ENCODE results near the gene TTLL11. TPM values are rescaled to one million over a fixed set of nuclear protein-coding genes. Genes with fewer than 3 reads are reported as not detected.

Gene TTLL11
- polyA plus RNA-seq, 4 donors = 3.2 to 4.8 (median 3.9) TPM

- no peak overlapping the region for H3K27ac ChIP-seq (ENCODE audit: low read depth in 1 of 3, low read length in 2 of 3)
Observed at GRCh38 chr9:122084026-122084675, 9.0 kb downstream of the TTLL11 start.

DNA sequence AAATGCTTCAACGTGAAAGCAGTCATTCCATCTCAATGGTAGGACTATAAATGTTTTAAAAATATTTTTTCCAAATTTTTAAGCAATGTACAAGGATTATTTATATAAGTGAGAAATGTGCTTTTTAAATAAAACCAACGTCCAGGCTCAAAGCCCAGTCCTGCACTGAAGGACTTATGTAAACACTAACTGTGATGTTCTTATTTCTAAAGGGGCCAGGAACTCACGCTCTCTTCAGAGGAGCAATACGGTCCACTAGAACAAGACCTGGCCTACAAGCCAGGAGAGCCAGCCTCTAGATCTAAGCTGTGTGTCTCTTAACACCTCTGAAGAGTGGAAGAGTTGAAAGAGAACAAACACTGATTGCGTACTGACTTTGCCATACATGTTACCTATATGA lies 12.1 kb downstream of the TTLL11 start:
- no peaks in the 10 kb centered on the region for H3K4me1 ChIP-seq (ENCODE audit: control insufficient read depth in 3 of 3, insufficient read depth in 2 of 3, low read depth in 1 of 3, low read length in 2 of 3)

More at GRCh38 chr9:122084026-122084675, 9.0 kb downstream of the TTLL11 start:
- Histone ChIP-seq H3K4me1 (ENCODE audit: control insufficient read depth in 3 of 3, insufficient read depth in 2 of 3, low read depth in 1 of 3, low read length in 2 of 3) (peaks cover 0 to 2% (median 0%) of the 10 kb centered on the region in 3 donors), H3K4me3 (ENCODE audit: low read depth in 1 of 3, low read length in 3 of 3) (no peak overlapping the region), H3K27me3 (ENCODE audit: control insufficient read depth in 3 of 3, insufficient read depth in 3 of 3, low read length in 3 of 3) (no peaks in the 10 kb centered on the region), H3K36me3 (ENCODE audit: control insufficient read depth in 3 of 3, insufficient read depth in 2 of 3, low read depth in 1 of 3, low read length in 3 of 3) (no peaks in the 10 kb centered on the region), H3K9me3 (ENCODE audit: control insufficient read depth in 2 of 2, insufficient read depth in 1 of 2, low read depth in 1 of 2, low read length in 1 of 2) (no peaks in the 10 kb centered on the region)
- 77 to 86% (median 84%) methylated on average over 9 of the region's 9 CpGs for WGBS, 3 donors
- no peak for DNase-seq
- no peak for FAIRE-seq

GRCh38 chr9:122078557-122078956 lies 14.6 kb downstream of the TTLL11 start:
- H3K9me3 ChIP-seq (ENCODE audit: control insufficient read depth in 2 of 2, insufficient read depth in 1 of 2, low read depth in 1 of 2, low read length in 1 of 2) = peaks cover 0 to 4% of the 10 kb centered on the region in 2 donors
- 96 to 100% (median 100%) methylated on average over 1 of the region's 1 CpG for WGBS, 3 donors
- no peak for DNase-seq
- H3K27me3 ChIP-seq (ENCODE audit: control insufficient read depth in 3 of 3, insufficient read depth in 3 of 3, low read length in 3 of 3) = no peaks in the 10 kb centered on the region
- FAIRE-seq = no peak
- no peaks in the 10 kb centered on the region for H3K4me1 ChIP-seq (ENCODE audit: control insufficient read depth in 3 of 3, insufficient read depth in 2 of 3, low read depth in 1 of 3, low read length in 2 of 3)
- H3K36me3 ChIP-seq (ENCODE audit: control insufficient read depth in 3 of 3, insufficient read depth in 2 of 3, low read depth in 1 of 3, low read length in 3 of 3) = no peaks in the 10 kb centered on the region
- H3K4me3 ChIP-seq (ENCODE audit: low read depth in 1 of 3, low read length in 3 of 3) = no peak overlapping the region
- no peak overlapping the region for H3K27ac ChIP-seq (ENCODE audit: low read depth in 1 of 3, low read length in 2 of 3)

More for the DNA sequence above, 12.1 kb downstream of the TTLL11 start:
- Histone ChIP-seq H3K27me3 (ENCODE audit: control insufficient read depth in 3 of 3, insufficient read depth in 3 of 3, low read length in 3 of 3) (no peaks in the 10 kb centered on the region), H3K27ac (ENCODE audit: low read depth in 1 of 3, low read length in 2 of 3) (no peak overlapping the region), H3K9me3 (ENCODE audit: control insufficient read depth in 2 of 2, insufficient read depth in 1 of 2, low read depth in 1 of 2, low read length in 1 of 2) (peaks cover 0 to 4% of the 10 kb centered on the region in 2 donors), H3K36me3 (ENCODE audit: control insufficient read depth in 3 of 3, insufficient read depth in 2 of 3, low read depth in 1 of 3, low read length in 3 of 3) (no peaks in the 10 kb centered on the region), H3K4me3 (ENCODE audit: low read depth in 1 of 3, low read length in 3 of 3) (no peak overlapping the region)
- FAIRE-seq (no peak), DNase-seq (no peak)
- 71 to 85% (median 78%) methylated on average over 5 of the region's 5 CpGs for WGBS, 3 donors

DNA sequence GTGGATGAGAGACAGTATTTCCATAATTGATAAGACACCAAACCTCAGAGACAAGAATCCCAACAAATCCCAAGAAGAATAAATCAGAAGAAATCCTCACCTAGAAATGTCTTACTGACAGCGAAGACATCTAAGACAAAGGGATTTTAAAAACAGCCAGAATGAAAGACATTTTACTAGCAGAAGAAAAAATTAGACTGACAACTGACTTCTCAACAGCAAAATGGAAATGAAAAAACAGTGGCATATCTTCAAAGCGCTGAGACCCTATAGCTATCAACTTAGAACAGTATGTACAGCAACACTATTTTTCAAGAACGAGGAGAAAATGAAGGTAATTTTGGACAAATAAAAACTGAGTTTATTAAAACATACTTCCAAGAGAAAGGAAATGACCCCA lies 16.3 kb downstream of the TTLL11 start:
- Histone ChIP-seq H3K27ac (ENCODE audit: low read depth in 1 of 3, low read length in 2 of 3) (no peak overlapping the region), H3K36me3 (ENCODE audit: control insufficient read depth in 3 of 3, insufficient read depth in 2 of 3, low read depth in 1 of 3, low read length in 3 of 3) (no peaks in the 10 kb centered on the region), H3K4me3 (ENCODE audit: low read depth in 1 of 3, low read length in 3 of 3) (no peak overlapping the region), H3K9me3 (ENCODE audit: control insufficient read depth in 2 of 2, insufficient read depth in 1 of 2, low read depth in 1 of 2, low read length in 1 of 2) (peaks cover 0 to 4% of the 10 kb centered on the region in 2 donors), H3K27me3 (ENCODE audit: control insufficient read depth in 3 of 3, insufficient read depth in 3 of 3, low read length in 3 of 3) (no peaks in the 10 kb centered on the region), H3K4me1 (ENCODE audit: control insufficient read depth in 3 of 3, insufficient read depth in 2 of 3, low read depth in 1 of 3, low read length in 2 of 3) (no peaks in the 10 kb centered on the region)
- 94 to 96% (median 95%) methylated on average over 3 of the region's 3 CpGs for WGBS, 3 donors
- FAIRE-seq (no peak), DNase-seq (no peak)

DNA sequence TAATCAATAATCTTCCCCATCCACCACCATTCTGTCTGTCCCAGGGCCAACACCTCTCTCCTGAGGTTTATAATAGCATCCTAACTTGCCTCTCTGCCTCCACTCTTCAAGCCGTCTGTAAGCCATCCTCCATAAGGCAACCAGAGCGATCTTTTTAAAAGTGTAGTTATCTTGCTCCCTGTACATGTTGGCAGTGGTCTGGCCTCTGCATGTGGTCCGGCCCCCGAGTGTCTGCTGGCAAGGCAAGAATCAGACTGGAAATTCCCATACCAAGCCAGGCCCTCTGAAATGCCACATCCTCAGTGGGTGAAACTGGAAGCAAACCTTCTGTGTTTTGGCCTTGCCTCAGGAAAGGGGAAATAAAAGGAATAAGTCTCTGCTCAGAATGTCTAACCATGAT lies 17.0 kb downstream of the TTLL11 start:
- H3K4me1 ChIP-seq (ENCODE audit: control insufficient read depth in 3 of 3, insufficient read depth in 2 of 3, low read depth in 1 of 3, low read length in 2 of 3) = no peaks in the 10 kb centered on the region
- H3K36me3 ChIP-seq (ENCODE audit: control insufficient read depth in 3 of 3, insufficient read depth in 2 of 3, low read depth in 1 of 3, low read length in 3 of 3) = peaks cover 0 to 3% (median 0%) of the 10 kb centered on the region in 3 donors
- DNase-seq (no peak), FAIRE-seq (no peak)
- H3K27ac ChIP-seq (ENCODE audit: low read depth in 1 of 3, low read length in 2 of 3) = peak overlapping the region in 1 of 3 donors; percentile 9
- 84 to 99% (median 90%) methylated on average over 4 of the region's 4 CpGs for whole genome bisulfite sequencing, 3 donors
- no peak overlapping the region for H3K4me3 ChIP-seq (ENCODE audit: low read depth in 1 of 3, low read length in 3 of 3)
- peaks cover 0 to 4% of the 10 kb centered on the region in 2 donors for H3K9me3 ChIP-seq (ENCODE audit: control insufficient read depth in 2 of 2, insufficient read depth in 1 of 2, low read depth in 1 of 2, low read length in 1 of 2)
- no peaks in the 10 kb centered on the region for H3K27me3 ChIP-seq (ENCODE audit: control insufficient read depth in 3 of 3, insufficient read depth in 3 of 3, low read length in 3 of 3)

DNA sequence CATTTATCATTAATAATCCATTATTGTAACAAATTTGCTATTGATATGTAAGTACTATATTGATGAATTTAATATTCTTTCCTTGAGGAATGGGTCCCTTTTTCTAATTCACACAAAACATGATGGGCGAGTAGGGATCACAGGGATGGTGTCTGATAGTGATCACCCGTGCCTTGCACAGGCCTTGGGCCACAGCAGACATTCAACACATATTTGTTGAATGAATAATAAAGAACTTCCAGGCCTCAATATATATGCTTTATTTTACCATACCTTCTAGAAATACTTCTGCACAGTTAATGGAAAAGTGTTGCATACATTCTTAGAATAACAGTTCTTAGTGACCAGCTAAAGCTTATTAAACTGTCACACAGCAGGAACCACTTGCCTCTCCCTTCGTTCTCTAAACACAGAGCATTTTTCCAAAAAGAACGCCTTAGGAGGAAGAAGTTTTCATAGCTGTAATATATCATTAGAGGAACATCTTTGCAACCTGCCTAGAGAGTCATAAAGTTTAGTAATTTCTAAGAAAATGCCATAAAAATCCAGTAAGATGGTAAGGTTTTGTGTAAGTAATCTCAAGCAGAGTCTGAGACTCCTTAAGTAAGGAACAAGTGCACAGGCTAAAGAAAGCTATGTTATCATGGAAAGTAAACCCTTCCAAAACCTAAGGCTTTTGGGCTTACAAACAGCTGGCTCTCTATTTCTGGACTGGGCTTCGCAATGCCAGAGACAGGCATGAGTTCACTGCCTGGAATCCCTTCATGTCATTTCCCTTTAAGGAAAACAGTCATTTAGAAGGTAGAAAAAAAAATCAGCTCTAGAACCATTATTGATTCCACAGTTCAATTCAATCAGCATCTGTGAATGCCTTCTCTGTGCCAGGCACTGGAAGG lies 17.7 kb downstream of the TTLL11 start:
- no peaks in the 10 kb centered on the region for H3K4me1 ChIP-seq (ENCODE audit: control insufficient read depth in 3 of 3, insufficient read depth in 2 of 3, low read depth in 1 of 3, low read length in 2 of 3)
- no peak overlapping the region for H3K27ac ChIP-seq (ENCODE audit: low read depth in 1 of 3, low read length in 2 of 3)
- peaks cover 0 to 4% of the 10 kb centered on the region in 2 donors for H3K9me3 ChIP-seq (ENCODE audit: control insufficient read depth in 2 of 2, insufficient read depth in 1 of 2, low read depth in 1 of 2, low read length in 1 of 2)
- DNase-seq = no peak
- no peak overlapping the region for H3K4me3 ChIP-seq (ENCODE audit: low read depth in 1 of 3, low read length in 3 of 3)
- no peak for FAIRE-seq
- no peaks in the 10 kb centered on the region for H3K27me3 ChIP-seq (ENCODE audit: control insufficient read depth in 3 of 3, insufficient read depth in 3 of 3, low read length in 3 of 3)
- whole genome bisulfite sequencing, 3 donors = 77 to 94% (median 88%) methylated on average over 5 of the region's 5 CpGs
- H3K36me3 ChIP-seq (ENCODE audit: control insufficient read depth in 3 of 3, insufficient read depth in 2 of 3, low read depth in 1 of 3, low read length in 3 of 3) = peaks cover 0 to 8% (median 0%) of the 10 kb centered on the region in 3 donors

GRCh38 chr9:122071715-122072114 lies 21.4 kb downstream of the TTLL11 start:
- 88 to 96% (median 90%) methylated on average over 3 of the region's 3 CpGs for WGBS, 3 donors
- peaks cover 0 to 11% (median 0%) of the 10 kb centered on the region in 3 donors for H3K36me3 ChIP-seq (ENCODE audit: control insufficient read depth in 3 of 3, insufficient read depth in 2 of 3, low read depth in 1 of 3, low read length in 3 of 3)
- no peak overlapping the region for H3K4me3 ChIP-seq (ENCODE audit: low read depth in 1 of 3, low read length in 3 of 3)
- no peak for DNase-seq
- peaks cover 0 to under 1% (median 0%) of the 10 kb centered on the region in 3 donors for H3K4me1 ChIP-seq (ENCODE audit: control insufficient read depth in 3 of 3, insufficient read depth in 2 of 3, low read depth in 1 of 3, low read length in 2 of 3)
- no peak for FAIRE-seq
- no peaks in the 10 kb centered on the region for H3K27me3 ChIP-seq (ENCODE audit: control insufficient read depth in 3 of 3, insufficient read depth in 3 of 3, low read length in 3 of 3)
- H3K27ac ChIP-seq (ENCODE audit: low read depth in 1 of 3, low read length in 2 of 3) = no peak overlapping the region
- H3K9me3 ChIP-seq (ENCODE audit: control insufficient read depth in 2 of 2, insufficient read depth in 1 of 2, low read depth in 1 of 2, low read length in 1 of 2) = no peaks in the 10 kb centered on the region

GRCh38 chr9:122070728-122071515 lies 22.2 kb downstream of the TTLL11 start:
- H3K27me3 ChIP-seq (ENCODE audit: control insufficient read depth in 3 of 3, insufficient read depth in 3 of 3, low read length in 3 of 3) = no peaks in the 10 kb centered on the region
- no peak overlapping the region for H3K27ac ChIP-seq (ENCODE audit: low read depth in 1 of 3, low read length in 2 of 3)
- H3K4me3 ChIP-seq (ENCODE audit: low read depth in 1 of 3, low read length in 3 of 3) = no peak overlapping the region
- peaks cover 0 to 11% (median 0%) of the 10 kb centered on the region in 3 donors for H3K36me3 ChIP-seq (ENCODE audit: control insufficient read depth in 3 of 3, insufficient read depth in 2 of 3, low read depth in 1 of 3, low read length in 3 of 3)
- H3K9me3 ChIP-seq (ENCODE audit: control insufficient read depth in 2 of 2, insufficient read depth in 1 of 2, low read depth in 1 of 2, low read length in 1 of 2) = no peaks in the 10 kb centered on the region
- no peak for FAIRE-seq
- DNase-seq = no peak
- H3K4me1 ChIP-seq (ENCODE audit: control insufficient read depth in 3 of 3, insufficient read depth in 2 of 3, low read depth in 1 of 3, low read length in 2 of 3) = peaks cover 0 to 5% (median 0%) of the 10 kb centered on the region in 3 donors
- WGBS, 3 donors = 89 to 93% (median 90%) methylated on average over 15 of the region's 15 CpGs
